Epithelial cell of esophagus (primary cell): Measurements from ENCODE around the gene TRPM1.
"Not testable (repeated sequence)": the region's sequence is repeated elsewhere in the genome, so short reads cannot be mapped to it uniquely, and the experiment has no call there.

Source experiments
- DNase-seq: peaks from one replicate; pipeline ENCODE4 v3.0.0; 2010; ENCODE audit warnings: low read depth
- H3K4me3 ChIP-seq: 2 replicates; pipeline ENCODE4 v1.5.1; 2011; ENCODE audit warnings: mild to moderate bottlenecking, low read length, control low read depth
- TF ChIP-seq, protein P1 (sequence below): IDR thresholded peaks from 2 replicates; pipeline ENCODE4 v1.5.1; 2011; ENCODE audit warnings: low read depth, mild to moderate bottlenecking, low read length, control low read depth, inconsistent platforms; ENCODE audit not compliant: insufficient read depth; ENCODE audit errors: missing control alignments

TRPM1 gene

DNA sequence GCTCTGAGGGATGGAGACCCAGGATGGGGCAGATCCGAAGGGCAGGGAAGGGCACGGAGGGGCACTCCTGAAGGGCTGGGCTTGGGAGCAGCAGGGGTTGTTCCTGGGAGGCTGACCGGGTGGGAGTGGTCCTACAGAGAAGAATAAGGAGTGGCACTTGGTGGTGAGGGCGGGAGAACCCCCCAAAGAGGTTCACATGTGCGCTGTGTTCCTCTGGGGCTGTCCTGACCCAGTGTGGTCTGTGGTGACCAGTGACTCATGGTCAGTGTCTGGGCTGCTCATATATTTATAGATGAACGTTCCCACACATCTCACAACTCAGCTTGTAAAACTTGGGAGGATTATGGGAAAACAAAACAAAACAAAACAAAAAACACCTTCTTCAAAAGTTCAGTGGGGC, 10.0 kb downstream of the TRPM1 start:
- TF ChIP-seq, protein P1, sequence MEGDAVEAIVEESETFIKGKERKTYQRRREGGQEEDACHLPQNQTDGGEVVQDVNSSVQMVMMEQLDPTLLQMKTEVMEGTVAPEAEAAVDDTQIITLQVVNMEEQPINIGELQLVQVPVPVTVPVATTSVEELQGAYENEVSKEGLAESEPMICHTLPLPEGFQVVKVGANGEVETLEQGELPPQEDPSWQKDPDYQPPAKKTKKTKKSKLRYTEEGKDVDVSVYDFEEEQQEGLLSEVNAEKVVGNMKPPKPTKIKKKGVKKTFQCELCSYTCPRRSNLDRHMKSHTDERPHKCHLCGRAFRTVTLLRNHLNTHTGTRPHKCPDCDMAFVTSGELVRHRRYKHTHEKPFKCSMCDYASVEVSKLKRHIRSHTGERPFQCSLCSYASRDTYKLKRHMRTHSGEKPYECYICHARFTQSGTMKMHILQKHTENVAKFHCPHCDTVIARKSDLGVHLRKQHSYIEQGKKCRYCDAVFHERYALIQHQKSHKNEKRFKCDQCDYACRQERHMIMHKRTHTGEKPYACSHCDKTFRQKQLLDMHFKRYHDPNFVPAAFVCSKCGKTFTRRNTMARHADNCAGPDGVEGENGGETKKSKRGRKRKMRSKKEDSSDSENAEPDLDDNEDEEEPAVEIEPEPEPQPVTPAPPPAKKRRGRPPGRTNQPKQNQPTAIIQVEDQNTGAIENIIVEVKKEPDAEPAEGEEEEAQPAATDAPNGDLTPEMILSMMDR = no peak
- DNase-seq = no peak
- no peak overlapping the region for H3K4me3 ChIP-seq

DNA sequence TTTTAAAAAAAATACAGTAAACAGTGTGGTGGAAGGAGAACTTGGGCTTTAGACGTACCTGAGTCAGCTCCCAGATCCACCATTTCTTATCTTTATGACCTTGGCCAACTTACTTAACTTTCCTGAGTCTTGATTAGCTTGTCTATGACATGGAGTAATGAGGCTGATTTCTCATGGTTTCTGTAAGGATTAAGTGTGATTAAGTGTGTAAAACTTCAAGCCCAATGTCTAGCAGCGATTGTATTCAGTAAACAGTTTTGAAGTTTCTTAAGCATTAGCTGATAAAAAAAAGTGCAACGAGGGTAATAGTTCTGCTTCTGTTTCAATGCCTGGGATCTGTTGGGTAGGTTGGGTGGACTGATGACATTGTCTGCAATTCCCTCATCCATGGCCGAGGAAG, 10.8 kb downstream of the TRPM1 start:
- TF ChIP-seq, protein P1 = no peak
- no peak overlapping the region for H3K4me3 ChIP-seq
- DNase-seq = no peak

DNA sequence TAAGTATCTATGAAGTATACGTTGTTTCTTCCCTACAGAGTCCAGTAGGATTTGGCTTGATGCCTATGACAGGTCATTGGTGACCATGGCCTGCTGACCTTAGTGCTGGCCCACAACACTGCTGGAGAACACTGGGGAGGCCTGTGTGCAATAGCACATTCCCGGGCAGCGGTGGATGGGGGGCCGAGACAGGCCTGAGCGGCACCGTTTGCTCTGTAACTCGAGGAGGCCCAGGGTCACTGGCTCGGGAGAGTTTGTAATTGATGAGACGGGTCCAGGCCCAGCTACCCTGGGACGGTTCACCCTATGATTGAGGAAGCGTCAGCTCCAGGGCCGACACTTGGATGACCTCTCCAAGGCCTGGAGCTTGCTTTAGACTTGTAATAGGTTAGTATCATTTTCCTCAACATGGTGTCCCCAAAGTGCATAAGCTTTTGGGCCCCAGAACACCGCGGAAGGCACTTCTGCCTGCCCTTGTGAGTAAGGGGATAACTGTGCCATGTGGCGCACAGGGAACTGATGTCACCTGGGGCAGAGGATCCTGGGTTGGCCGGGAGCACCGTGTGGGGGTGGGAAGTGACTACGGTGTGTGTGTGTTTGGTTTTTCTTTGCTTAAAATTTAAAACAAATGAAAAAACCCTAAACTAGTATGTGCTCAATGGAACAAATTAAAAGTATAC, 12.0 kb downstream of the TRPM1 start:
- no peak overlapping the region for H3K4me3 ChIP-seq

DNA sequence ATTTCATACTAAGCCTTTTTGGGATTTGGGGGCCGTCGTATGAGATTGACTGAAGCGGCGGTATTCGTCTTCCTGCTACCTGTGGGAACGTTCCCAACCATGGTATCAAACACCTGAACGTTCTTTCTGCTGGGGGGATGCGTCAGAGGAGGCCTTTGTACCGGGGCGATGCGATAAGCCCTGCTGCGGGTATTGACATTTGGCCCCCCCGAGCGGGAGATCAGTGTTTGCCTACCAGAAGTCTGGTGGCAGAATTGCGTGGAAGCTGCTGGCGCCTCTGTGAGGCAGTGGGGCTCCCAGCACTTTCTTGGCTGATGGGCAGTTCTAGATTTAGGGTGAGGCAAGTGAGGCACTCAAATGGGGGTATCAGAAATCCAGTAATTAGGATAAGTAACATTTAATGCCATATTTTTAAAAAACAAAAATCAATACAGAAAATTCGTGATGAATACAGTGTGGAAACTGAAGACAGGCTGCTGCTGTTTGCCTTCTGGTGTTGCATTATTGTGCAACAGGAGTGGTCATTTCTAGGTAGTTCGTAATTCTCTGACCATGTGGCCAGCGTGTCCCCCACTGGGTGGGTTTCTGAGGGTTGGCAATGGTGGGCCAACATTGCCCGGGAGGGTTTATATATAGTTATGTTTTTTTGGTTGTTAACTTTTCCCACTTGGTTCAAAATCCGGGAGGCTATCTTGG, 12.7 kb downstream of the TRPM1 start:
- H3K4me3 ChIP-seq = no peak overlapping the region
- TF ChIP-seq, protein P1 = no peak
- no peak for DNase-seq

More for the DNA sequence above, 12.0 kb downstream of the TRPM1 start:
- TF ChIP-seq, protein P1 = no peak
- no peak for DNase-seq

DNA sequence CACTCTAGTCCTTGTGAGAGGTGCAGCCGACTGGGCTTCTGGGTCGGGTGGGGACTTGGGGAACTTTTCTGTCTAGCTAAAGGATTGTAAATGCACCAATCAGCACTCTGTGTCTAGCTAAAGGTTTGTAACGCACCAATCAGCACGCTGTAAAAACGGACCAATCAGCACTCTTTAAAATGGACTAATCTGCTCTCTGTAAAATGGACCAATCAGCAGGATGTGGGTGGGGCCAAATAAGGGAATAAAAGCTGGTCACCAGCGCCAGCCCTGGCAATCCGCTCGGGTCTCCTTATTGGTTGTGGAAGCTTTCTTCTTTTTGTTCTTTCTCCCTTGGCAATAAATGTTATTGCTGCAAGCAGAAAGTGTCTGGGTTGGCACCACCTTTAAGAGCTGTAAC, 13.5 kb downstream of the TRPM1 start:
- DNase-seq = not testable (repeated sequence)

DNA sequence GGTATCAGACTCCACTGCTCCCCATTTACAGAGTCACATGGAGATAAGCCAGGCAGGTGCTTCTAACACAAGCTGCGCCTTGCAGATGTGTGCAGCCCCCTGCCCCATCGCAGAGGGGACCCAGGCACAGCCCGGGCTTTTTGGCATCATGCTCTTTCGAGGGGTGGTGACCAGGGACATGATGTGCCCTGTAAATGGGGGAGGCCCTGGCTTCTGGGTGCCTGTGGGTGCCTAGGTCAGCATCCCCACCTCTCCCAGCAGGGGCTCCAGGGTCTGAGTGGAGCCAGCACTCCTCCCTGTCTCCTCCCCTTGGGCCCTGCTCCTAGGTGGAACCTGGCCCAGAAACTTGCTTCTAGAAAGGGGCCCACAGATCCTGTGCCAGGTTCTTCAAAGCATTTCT, 15.2 kb downstream of the TRPM1 start:
- no peak overlapping the region for H3K4me3 ChIP-seq
- TF ChIP-seq, protein P1 = no peak
- no peak for DNase-seq

More for the DNA sequence above, 13.5 kb downstream of the TRPM1 start:
- not testable (repeated sequence) for H3K4me3 ChIP-seq

DNA sequence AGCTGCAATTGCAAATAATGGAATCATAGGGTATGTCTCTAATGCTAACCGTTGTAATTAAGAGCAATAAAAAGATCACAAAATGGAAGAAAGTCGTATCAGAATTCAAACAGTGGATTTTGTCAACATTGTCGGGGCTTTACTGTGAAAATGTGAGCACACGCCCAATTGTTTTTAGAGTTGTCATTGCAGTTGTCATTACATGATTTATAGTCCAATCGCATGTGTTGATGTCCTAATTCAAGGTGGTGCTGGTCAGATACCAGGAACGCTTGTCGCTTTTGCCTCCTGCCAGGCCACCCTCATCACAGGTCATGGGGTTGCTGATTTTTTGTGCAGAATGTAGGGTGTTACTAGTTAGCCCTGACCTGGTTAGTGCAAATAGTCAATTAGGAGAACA, 16.2 kb downstream of the TRPM1 start:
- H3K4me3 ChIP-seq = no peak overlapping the region
- DNase-seq = no peak
- TF ChIP-seq, protein P1 = no peak
